Stimulated activated CD8-positive, alpha-beta memory T cell treated with anti-CD3 and anti-CD28 coated beads, Interleukin-2, amount 100 ng/mL, for 48 hours (primary cell): ENCODE measurements around the gene NCKAP5.

Experiments
- DNase-seq, 2 donors: peaks; one replicate each; pipeline ENCODE4 v3.0.0-alpha.2; 2020; ENCODE audit warnings: low read depth in 2 of 2

Gene NCKAP5

GRCh38 chr2:133574186-133574585 lies 5.9 kb upstream of the NCKAP5 start:
- DNase-seq, result no peak

- no peak for DNase-seq
Measured at GRCh38 chr2:133573491-133574162, 5.4 kb upstream of the NCKAP5 start.

DNA sequence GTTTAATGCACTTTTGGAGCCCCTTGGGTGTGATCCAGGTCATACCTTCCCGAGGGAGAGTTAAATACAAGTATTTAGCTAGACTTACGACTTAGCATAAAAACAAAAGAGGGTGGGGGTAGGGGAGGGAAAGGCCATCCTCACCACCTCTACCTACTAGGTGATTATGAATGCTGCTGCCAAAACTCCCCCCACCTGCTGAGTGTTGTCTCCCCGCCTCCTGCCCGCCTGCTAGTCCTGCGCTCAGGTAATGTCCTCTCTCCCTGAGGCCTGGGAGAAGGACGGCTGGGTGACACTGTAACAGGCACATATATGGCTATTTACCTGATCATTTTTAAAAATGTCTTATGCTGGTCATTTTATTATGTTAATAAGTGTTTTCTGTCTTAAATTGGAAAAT lies 3.0 kb upstream of the NCKAP5 start:
- DNase-seq, result no peak

GRCh38 chr2:133570542-133570941 lies 2.3 kb upstream of the NCKAP5 start:
- DNase-seq, result no peak

DNA sequence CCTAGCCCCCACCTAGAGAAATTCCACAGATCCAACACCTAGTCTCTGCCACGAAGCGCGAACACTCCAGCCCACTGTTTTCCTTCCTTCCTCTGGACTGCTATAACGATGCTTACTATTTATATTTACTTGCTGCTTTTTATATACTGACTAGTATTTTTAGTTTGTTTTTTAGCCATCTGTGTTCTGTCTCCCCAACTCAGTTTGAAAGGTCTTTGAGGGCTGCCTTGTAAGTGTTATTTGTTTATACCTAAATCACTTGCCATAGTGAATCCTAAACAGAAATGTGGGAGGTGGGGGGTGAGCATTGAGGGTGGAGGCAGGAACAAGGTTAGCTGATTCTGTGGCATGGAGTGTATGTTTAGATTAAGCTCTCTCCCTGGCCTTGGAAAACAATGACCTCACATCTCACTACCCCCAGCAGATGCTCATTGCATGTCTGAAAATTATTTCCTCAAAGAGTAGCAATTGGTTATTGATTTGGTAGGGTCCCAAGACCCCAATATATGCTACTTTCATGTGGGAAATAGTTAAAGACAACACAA lies 1.1 kb upstream of the NCKAP5 start:
- no peak for DNase-seq

GRCh38 chr2:133568598-133568997 lies 335 bp upstream of the NCKAP5 start:
- DNase-seq, result no peak

- DNase-seq, result no peak
Measured at GRCh38 chr2:133562558-133562957, 5.7 kb downstream of the NCKAP5 start.

DNA sequence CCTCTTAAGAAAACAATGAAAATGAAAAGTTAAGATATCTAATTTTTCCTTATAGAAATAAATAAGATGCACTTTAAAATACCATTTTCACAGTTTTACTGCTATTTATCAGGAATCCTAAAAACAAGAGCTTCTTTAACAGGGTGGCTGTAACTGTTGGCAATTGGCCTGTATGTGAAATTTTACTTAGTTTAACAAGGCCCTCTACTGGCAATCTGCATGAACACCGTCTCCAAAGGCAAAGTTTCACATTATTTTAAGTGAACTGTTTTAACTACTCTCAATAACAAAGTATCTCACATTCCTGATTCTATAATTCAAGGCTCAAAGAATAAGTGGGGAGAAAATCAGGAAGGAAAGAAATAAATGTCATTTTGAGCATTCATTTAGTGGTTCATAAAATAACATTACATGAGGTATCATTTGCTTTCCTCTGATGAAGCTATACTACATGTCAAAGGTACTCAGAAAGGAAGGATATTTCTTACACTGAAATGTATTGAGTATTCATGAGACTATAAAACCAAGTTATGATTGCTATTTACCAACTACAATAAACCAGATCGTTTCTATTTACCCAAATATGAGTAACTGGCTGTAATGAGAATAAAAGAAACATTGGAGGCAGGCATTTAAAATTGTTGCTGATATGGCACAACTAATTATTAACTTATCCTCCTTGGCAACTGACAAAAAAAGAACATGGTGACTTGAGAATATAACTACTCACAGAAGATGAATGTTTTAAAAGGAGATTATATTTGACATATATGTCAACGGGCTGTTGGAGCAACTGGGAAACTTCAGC lies 7.0 kb downstream of the NCKAP5 start:
- DNase-seq, result no peak

DNA sequence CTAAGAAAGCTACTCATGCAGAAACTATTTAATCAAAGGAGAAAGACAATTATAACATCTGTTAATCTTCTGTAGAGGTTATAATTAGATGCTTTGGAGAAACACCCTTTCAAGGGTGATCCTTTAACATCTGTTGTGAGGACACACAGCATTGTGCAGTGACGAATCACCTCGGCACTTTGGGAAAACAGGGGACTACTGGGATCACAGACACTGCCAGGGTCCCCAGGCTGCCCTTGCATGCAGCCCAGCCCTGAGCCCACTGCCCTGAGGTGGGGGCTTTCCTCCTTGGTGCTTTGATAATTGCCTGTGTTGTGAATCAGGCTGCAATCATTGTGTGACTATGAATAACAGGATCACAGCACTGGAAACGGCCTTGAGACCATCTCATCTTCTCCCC lies 10.6 kb downstream of the NCKAP5 start:
- no peak for DNase-seq

- no peak for DNase-seq
Measured at GRCh38 chr2:133553838-133554408, 14.3 kb downstream of the NCKAP5 start.

- no peak for DNase-seq
Measured at GRCh38 chr2:133553251-133553650, 15.0 kb downstream of the NCKAP5 start.

- DNase-seq, result no peak
Measured at GRCh38 chr2:133552821-133553220, 15.4 kb downstream of the NCKAP5 start.

DNA sequence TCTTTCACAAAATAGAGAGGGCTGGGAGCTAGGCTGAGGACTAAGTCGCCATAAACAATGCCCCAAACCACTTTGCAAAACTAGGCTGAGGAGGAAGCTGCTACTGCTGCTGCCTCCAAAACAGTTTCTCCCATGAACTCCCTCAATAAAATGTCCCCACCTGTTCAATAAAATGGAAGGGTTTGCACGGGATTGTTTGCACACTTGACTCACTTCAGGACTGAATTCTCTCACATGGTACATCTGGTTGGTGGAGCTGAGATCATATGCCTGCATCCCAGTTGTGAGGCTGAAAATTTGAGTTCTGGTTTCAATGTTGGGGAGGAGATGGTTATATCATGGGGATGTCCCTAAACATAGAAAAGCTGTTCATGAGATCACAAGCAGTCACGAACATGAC lies 26.5 kb downstream of the NCKAP5 start:
- no peak for DNase-seq

- DNase-seq, result no peak
Measured at GRCh38 chr2:133541376-133541775, 26.9 kb downstream of the NCKAP5 start.

GRCh38 chr2:133532919-133533318 lies 35.3 kb downstream of the NCKAP5 start:
- no peak for DNase-seq

DNA sequence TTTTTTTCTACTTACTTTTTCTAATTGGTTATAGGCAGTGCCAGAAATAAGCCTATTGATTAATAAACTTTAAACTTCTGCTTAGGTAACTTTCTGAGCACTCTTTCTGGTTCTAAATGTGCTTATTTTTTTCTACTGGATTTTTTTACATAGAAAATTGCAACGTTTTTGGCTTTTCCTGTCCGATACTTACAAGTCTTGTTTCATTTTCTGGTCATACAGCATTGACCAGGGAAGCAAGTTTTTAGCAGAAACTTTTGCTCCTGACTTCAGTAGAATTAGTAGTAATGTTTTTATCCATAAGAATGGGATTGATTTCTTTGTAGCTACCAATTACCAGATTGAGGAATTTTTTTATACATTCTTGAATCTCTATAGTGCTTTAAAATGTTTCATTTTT lies 36.9 kb downstream of the NCKAP5 start:
- no peak for DNase-seq

DNA sequence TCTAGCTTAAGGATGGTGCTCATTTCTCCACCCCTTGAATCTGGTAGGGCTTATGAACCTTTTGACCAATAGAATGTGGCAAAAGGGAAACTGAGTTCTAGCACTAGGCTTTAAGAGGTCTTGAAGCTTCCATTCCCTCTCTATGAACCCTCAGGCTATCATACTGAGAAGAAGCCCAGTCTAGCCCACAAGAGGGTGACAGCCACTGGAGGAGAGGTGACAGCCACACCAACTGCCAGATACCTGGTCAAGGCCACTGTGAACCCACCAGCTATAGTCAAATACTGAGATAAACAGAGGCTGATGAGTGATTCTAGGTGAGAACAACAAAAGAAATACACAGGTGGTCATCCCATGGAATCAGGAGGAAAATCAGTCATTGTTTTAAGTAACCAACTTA lies 37.6 kb downstream of the NCKAP5 start:
- no peak for DNase-seq

DNA sequence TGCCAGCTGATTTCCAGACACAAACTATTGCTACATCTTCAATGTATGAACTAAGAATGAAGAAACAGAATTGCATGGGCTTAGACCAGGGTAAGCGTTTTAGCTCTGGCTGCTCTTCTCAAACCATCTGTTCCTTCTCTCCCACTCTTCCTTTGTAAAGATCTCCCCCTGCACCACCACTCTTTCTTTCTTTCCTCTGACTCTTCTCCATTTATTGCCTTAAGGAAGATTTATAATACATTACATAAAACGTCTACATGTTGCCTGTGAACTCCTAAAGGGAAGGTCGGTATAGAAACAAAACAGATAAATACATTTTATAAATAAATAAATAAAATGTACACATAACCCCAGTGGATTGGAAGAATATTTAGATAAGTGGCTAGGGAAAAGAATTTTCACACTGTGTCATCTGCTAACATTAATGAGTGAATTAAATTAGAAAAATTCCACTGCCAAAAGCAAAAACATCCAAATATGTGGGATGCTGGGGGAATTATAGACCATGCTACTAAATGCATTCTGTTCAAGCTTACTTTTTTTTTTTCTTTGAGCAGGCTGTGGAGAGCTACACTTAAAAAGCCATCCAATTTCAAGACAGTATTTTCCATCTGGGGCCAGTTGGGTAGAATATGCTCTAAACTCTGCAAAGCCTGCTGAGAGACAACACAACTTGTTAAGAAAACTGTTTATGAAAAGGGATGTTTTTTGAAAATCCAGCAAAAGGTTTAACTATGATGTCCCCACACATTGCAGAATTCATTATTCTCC lies 41.5 kb downstream of the NCKAP5 start:
- DNase-seq, result no peak

DNA sequence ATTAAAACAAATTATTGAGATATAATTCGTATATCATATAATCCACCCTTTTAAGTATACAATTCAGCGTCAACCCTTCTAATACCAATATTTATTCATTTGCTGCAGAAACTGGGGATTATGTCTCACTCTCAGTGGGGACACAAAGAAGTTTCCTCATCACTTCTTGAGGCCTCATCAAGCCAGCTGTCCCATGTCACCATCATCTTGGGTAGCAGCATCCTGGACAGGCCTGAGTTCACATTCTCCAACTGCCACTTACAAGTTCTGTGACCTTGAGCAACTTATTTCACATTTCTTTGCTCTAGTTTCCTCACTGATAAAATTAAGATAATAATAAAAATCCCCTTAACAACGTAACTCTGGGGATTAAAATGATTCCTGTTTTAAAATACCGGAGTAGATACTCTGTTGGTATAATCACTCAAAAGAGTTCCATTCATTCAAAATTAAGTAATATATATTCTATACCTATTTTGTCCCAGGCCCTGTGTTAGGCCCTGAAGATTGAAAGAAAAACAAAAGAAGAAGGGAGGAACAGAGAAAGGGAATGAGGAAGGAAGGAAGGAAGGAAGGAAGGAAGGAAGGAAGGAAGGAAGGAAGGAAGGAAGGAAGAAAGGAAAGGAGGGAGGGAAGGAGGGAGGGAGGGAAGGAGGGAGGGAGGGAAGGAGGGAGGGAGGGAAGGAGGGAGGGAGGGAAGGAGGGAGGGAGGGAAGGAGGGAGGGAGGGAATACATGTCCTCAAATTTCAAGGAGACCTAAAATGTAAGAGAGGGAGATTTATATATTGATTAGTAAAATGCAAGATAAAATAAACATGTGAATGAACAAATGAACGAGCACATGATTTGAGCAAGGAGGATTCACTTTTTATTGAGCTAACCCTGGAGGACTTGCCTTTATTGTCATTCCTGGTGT lies 42.4 kb downstream of the NCKAP5 start:
- no peak for DNase-seq

DNA sequence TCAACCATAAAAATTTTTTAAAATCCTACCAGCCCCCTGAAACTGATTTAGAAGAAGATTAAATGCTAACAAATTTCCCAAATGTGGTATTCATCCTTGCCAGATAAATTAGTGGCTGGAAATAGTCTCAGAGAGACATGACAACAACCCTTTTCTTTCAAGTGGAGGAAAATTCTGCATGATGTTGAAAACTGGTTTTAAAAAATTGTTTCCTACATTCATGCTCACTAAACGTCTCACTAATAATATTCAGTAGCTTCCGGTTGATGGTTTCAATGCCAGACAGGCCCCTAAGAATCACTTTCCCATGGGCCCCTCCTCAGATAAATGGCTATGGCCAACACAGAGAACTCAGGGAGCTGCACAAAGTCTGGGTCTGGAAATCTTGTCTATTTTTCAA lies 43.2 kb downstream of the NCKAP5 start:
- no peak for DNase-seq

GRCh38 chr2:133523406-133523805 lies 44.9 kb downstream of the NCKAP5 start:
- DNase-seq, result no peak
